ENCODE measurements around the gene SEMA6B.

Gene SEMA6B

GRCh38 chr19:4588291-4588761 lies 28.8 kb upstream of the SEMA6B start:
- no peak for DNase-seq (ENCODE audit: low read depth in 2 of 2)

- no peak for DNase-seq (ENCODE audit: low read depth in 2 of 2)
Observed at GRCh38 chr19:4587527-4587926, 28.0 kb upstream of the SEMA6B start.

- no peak for DNase-seq (ENCODE audit: low read depth in 2 of 2)
Observed at GRCh38 chr19:4586691-4587090, 27.2 kb upstream of the SEMA6B start.

- DNase-seq (ENCODE audit: low read depth in 2 of 2), result no peak
Observed at GRCh38 chr19:4586245-4586644, 26.8 kb upstream of the SEMA6B start.

- no peak for DNase-seq (ENCODE audit: low read depth in 2 of 2)
Observed at GRCh38 chr19:4585556-4585955, 26.1 kb upstream of the SEMA6B start.

GRCh38 chr19:4584670-4585460 lies 25.4 kb upstream of the SEMA6B start:
- no peak for DNase-seq (ENCODE audit: low read depth in 2 of 2)

GRCh38 chr19:4583961-4584669 lies 24.6 kb upstream of the SEMA6B start:
- no peak for DNase-seq (ENCODE audit: low read depth in 2 of 2)

GRCh38 chr19:4582980-4583842 lies 23.7 kb upstream of the SEMA6B start:
- DNase-seq (ENCODE audit: low read depth in 2 of 2), result no peak

GRCh38 chr19:4581666-4582553 lies 22.4 kb upstream of the SEMA6B start:
- no peak for DNase-seq (ENCODE audit: low read depth in 2 of 2)

- no peak for DNase-seq (ENCODE audit: low read depth in 2 of 2)
Observed at GRCh38 chr19:4580961-4581665, 21.6 kb upstream of the SEMA6B start.

GRCh38 chr19:4580021-4580901 lies 20.8 kb upstream of the SEMA6B start:
- no peak for DNase-seq (ENCODE audit: low read depth in 2 of 2)

- no peak for DNase-seq (ENCODE audit: low read depth in 2 of 2)
Observed at GRCh38 chr19:4579389-4579788, 19.9 kb upstream of the SEMA6B start.

GRCh38 chr19:4578552-4579248 lies 19.2 kb upstream of the SEMA6B start:
- no peak for DNase-seq (ENCODE audit: low read depth in 2 of 2)

GRCh38 chr19:4577020-4577782 lies 17.7 kb upstream of the SEMA6B start:
- DNase-seq (ENCODE audit: low read depth in 2 of 2), result no peak

- peak; percentile 32 to 52 for DNase-seq (ENCODE audit: low read depth in 2 of 2)
Observed at GRCh38 chr19:4576016-4576933, 16.8 kb upstream of the SEMA6B start.

- DNase-seq (ENCODE audit: low read depth in 2 of 2), result no peak
Observed at GRCh38 chr19:4575267-4576015, 16.0 kb upstream of the SEMA6B start.
